Measurements from ENCODE around the gene AHNAK2. TPM values are rescaled to one million over a fixed set of nuclear protein-coding genes. Genes with fewer than 3 reads are reported as not detected.

AHNAK2 gene
- total RNA-seq, 1 donor from 2014 or later = 15.7 TPM

DNA sequence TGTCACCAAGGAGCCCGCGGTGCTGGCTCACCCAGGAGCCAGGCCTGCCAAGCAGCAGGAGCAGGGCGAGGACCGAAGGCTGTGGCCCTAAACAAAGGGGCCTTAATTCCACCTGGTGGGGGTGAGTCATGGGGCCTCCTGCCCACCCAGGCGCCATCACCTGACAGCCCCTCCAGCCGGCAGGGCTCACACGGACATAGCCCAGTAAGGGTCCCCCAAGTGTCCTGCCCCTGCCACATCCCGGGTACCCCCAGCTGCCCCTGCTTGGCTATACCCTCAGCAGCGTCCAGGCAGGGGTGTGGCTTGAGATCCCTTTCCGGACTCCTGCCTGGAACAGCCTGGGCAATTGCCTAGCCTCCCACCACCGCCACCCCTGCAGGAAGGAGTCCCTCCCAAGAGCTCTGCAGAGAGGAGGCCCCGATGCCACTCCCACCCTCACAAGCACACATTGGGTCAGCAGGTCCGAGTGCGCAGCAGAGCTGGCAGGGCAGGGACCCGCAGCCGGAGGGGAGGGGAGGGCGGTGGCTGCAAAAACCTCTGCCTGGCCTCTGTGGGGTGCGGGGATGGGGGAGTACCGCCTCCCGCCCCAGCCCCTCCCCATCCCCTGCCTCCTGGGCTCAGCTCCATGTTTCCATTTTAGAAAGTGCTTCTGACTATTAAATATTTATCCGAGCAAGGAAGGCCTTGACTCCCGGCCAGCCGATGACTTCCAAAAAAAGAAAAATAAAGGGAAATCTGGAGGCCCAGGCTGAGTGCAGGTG is 4.6 kb downstream of the AHNAK2 start:
- no peak for DNase-seq (ENCODE audit: low spot score)

DNA sequence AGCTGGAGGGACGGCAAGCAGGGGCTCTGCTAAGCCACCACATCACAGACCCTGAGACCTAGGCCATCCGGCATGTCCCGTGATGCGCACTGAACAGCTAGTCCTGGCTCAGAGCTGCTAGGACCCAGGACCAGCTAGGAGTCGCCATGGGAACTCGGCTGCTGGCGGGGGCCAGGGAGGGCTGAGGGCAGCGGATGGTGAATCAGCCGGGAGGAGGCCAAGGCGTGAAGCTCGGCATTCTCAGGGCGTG is 5.1 kb downstream of the AHNAK2 start:
- DNase-seq (ENCODE audit: low spot score) = peak; percentile 95

DNA sequence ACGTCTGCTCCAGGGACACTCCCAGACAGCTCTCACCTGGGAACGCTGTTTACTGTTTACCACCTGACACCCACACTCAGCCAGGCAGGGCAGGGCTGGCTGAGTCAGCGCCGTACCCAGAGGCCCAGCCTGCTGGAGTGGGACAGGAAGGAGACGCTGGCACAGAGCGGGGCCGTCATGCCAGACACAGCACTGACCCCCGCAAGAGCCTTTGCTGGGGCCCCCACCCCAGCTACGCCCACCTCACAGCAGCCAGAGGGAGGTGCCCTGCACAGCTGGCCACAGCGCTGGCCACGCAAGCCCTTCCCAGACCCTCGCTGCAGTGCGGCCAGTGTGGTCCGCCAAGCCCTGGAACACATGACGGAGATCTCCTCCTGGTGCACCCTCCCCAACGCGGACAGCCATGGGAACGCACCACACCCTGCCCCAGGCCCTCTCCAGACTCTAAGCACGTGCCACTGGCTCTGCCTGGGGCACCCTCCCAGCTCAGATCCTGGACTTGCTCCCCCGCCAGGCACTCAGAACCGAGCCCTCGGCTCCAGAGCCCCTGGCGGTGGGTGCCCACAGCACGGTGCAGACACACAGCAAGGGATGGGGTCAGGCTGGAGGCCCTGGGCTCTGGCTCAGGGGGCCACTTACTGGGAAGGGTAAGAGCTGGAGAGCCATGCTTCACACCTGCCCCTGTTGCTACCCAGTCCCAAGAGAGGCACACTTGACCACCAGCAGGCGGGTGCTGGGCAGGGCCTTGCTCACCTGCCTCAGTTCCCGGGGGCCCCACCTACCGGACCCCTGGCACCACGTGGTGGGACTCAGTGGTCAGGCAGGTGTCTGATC is 5.7 kb downstream of the AHNAK2 start:
- no peak for DNase-seq (ENCODE audit: low spot score)

DNA sequence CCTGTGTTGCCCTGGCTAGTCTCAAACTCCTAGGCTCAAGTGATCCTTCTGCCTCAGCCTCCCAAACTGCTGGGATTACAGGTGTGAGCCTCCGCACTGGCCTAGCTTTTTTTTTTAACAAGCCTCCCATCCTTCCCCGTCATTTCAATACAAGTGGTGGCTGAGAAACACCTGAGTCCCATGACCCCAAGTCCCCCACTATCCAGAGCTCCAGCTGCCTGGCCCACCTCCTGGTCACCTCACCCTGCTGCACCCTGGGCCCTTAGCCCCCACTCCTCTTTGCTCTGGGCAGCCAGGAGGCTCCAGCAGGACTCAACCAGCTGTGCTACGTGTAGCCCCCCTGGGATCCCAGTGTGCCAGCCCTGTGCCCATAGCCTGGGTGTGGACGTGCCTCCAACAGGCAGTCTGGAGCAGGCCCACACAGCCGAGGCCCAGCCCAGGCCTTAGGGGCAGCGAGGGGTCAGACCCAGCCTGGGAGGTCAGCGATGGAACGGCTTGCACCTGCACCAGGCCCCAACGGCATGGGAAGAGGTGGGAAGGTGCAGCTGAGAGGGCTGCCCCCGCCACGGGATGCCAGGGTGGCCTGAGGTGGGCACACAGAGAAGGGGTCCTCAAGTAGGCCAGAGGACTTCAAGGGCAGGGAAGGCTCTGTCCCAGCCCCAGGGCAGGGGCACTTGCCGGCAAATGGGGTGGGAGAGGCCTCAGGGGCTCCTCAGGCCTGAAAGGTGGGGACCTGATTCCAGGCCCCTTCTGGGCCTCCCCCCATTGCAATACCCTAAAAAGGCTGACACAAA is 6.5 kb downstream of the AHNAK2 start:
- no peak for DNase-seq (ENCODE audit: low spot score)

DNA sequence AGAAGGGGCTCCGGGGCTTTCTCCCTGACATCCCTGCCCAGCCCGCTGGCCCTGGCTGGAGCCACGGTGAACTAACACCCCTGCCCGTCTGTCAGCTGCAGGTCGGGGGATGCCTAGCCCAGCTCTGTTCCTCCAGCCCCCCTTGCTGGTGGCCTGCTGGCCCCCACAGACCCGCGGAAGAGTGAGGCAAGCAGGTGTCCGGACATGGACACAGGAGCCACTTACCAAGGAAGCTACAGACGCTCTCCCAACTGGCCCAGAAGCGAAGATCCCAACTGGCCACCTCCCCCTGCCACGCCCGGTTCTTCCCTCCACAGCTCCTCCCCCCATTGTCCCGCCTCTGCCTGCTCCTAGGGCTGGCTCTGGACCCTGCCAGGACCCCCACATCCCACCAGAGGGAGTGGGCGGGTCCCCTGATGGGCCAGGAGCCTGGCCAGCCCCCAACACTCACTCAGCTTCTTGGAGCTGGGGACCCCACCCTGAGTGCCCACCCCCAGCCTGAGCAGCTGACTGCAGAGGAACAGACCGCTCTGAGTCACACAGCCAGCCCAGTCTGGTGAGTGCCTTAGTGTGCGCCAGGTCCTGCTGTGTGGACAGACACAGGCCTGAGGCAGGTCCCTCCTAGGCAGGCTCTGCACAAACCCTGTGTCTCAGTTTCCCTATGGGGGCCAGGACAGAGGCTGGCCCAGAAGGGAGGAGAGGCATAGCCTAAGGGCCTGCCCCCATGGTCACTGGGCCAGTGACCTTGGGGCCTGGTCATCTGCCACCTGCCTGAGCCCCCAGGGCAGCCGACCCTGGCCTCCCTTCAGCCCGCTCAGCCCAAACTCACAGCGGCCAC is 7.7 kb downstream of the AHNAK2 start:
- DNase-seq (ENCODE audit: low spot score) = no peak

DNA sequence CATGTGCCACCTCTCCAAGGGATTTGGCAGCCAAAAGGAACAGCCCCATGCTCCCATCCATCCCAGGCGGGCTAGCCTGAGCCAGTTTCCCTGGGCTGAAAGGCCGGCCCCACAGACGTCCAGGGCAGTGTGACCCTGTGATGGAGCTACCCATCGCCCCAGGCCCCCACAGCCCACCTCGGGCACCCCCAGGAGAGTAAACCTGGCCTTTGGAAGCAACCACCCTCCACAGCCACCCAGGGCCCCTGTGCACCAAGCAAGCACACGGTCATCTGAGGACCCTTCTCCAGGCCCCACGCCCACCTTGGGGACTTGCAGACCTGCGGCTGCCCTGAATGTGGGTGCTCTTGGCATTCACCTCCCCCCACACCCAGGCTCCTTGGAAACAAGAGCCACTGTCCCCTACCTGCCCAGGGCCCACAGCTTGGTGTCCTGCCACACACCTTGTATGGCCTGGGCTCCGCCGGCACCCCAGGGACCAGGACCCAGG is 8.4 kb downstream of the AHNAK2 start:
- no peak for DNase-seq (ENCODE audit: low spot score)

DNA sequence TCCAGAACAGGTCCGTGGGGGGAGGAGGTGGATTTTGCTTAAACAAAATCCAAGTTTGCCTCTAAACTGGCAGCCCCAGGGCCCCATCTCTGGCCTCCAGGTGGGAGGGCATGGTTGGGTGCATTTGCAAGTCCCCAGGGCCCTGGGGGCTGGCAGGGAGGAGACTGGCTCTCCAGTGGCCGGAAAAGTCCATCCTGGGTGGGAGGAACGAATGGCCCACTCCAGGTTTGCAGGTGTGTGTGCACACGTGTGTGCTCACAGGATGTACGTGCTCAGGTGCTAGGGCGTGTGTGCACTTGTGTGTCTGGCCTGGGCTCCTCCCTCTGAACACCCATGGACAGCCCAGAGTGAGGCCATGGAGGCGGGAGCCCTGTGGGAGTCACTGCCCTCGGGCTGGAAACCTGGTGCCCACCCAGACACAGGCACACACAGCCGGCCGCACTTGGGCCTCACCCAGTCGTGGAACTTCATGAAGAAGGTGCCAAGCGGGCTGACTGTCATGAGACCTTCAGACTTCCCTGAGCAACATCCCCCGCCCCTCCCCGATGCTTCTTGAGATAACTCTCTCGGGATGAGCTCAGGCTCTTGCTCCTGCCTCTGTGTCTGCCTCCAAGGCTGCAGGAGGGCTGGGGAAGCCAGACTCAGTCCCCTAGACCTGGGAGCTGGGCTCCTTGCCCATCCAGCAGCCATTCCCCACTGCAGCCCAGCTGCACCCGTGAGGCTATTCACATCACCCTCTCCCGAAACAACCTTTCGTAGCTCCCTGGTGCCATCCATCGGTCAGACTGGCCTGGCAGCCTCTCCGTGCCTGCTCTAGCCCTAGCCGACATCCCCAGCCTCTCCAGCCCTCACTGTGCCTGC is 9.4 kb downstream of the AHNAK2 start:
- DNase-seq (ENCODE audit: low spot score) = no peak

DNA sequence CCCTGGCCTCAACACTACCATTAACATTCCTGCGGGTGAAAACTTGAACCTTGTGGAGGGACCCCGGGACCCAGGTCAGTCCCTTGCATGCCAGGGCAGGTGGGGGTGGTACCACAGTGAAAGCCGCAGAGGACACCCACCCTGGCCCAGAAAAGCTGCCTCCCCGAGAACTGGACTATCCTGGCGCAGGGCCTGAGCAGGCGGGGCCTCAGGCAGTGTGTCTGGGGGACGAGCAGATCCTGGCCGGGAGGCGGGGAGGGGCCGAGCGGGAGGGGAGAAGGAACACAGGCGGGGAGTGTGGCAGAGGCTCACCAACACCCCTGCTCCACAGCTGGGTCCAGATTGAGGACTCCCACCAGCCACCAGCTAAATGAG is 10.0 kb downstream of the AHNAK2 start:
- DNase-seq (ENCODE audit: low spot score) = no peak

DNA sequence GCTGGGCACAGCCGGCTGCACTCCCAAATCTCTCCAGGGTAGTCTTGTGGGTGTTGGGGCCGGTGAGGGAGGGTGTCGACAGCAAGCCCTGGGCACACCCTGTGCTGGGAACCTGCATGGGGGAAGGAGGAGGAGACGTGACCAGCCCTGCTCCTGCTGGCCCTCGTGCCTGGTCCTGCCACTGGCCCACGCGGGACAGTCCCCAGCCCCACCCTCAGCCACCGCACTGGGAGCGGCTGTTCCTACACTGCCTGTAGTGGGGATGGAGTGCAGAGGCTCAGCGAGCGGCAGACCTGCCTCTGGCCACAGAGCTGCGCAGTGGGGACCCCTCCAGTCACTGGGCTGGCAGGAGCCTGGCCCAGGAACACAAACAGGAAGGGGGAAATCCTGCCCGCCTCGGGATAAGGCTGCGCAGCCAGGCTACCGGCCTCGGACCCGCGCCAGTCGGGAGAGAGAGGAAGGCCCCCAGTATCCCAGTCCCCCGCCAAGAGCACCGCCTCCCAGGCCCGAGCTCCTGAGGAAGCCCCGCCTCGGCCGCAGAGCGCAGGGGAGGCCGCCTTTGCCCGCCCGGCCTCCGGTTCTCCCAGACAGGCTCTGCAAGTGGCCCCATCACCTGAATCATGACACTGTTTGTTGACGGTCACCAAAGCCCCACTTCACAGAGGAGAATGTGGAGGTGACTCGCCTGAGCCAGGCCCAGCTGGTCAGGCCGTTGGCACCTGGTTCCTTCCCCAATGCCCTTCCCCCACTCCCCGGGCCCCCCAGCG is 10.6 kb downstream of the AHNAK2 start:
- DNase-seq (ENCODE audit: low spot score) = no peak

DNA sequence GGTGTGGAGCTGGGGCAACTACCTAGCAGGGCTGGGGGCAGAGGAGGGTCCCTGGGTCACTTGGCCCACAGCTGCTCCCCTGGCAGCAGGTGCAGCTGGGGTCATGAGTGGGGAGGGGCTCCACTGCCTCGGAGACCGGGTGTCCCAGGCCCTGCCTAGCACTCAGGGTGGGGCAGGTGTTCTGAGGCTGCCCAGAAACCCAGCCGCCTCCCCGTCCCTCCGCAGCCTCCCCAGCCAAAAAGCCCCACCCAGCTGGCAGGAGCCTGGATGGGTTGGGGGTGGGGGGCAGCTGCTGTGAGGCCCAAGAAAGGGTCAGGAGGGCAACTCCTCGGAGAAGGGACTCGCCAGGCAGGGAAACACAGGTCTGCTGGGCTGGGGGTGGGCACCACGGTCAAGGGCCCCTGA is 11.2 kb downstream of the AHNAK2 start:
- DNase-seq (ENCODE audit: low spot score) = no peak

DNA sequence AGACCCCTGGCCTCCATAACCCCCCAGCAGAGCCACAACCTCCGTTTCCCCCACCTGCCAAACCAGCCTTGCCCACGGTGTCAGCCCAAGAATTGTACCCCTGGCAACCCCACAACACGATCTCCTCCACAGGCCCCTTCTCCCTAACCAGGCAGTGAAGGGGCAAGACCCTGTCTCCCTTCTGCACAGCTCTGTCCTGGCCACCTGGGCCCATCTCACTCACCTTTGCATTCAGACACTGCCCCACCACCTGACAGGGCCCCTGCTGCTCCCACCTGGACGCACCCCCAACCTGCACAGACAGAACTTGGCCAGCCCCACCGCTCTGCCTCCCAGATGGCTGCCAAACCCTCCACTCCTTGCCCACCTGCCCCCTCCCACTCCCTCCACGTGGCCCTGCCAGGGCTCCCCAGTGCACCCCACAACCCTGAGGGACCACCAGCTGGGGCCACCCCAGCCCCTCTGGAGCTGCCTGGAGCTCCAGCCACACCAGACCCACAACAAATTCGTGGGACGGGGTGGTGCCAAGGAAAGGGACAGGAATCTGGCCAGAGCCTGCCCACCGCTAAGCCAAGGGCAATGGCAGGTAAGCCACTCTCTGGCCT is 11.8 kb downstream of the AHNAK2 start:
- no peak for DNase-seq (ENCODE audit: low spot score)

DNA sequence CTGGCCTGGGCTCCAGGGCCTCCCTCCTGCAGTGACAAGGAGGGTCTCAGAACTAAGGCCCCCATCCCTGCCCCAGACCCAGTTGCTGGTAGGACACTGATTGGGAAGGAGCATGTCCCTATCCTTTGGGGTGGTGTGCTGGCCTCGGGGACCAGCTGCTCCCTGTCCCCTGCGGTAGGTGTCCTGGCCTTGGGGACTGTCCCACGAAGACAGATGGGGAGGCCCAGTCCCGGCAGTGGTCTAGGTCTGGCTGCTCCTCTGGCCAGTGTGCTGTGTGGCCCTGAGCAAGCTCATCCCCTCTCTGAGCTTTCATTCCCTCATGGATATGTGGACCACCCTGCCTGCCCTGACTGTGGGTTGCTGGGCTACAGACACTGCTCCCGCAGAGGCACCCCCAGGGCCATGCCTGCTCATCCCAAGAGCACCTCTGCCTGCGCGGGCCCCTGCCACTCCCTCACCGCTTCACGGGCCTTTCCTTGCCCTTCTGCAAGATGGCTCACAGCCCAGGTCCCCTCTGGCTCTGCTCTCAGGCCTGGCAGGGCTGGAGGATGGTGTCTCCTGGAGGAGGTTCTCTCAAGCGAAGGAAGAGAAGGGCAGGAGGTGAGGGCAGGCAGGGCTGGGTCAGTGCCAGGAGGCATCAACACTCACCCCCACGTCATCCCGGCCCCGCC is 12.5 kb downstream of the AHNAK2 start:
- no peak for DNase-seq (ENCODE audit: low spot score)

DNA sequence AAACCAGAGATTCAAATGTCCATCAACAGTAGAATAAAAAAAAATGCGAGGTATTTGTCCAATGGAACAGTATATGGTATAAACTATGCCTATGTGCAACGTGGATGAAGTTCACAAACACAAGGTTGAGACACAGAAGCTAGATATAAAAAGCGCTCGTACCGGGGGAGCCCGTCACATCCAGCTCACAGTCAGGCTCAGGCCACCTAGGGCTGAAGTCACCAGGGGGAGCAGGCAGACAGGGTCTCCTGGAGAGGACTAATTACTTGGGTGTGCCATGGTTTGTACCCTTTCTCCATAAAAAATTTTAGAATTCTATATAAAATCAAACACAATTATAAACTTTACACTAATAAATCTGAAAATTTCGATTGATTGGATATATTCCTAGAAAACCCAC is 13.6 kb downstream of the AHNAK2 start:
- no peak for DNase-seq (ENCODE audit: low spot score)

DNA sequence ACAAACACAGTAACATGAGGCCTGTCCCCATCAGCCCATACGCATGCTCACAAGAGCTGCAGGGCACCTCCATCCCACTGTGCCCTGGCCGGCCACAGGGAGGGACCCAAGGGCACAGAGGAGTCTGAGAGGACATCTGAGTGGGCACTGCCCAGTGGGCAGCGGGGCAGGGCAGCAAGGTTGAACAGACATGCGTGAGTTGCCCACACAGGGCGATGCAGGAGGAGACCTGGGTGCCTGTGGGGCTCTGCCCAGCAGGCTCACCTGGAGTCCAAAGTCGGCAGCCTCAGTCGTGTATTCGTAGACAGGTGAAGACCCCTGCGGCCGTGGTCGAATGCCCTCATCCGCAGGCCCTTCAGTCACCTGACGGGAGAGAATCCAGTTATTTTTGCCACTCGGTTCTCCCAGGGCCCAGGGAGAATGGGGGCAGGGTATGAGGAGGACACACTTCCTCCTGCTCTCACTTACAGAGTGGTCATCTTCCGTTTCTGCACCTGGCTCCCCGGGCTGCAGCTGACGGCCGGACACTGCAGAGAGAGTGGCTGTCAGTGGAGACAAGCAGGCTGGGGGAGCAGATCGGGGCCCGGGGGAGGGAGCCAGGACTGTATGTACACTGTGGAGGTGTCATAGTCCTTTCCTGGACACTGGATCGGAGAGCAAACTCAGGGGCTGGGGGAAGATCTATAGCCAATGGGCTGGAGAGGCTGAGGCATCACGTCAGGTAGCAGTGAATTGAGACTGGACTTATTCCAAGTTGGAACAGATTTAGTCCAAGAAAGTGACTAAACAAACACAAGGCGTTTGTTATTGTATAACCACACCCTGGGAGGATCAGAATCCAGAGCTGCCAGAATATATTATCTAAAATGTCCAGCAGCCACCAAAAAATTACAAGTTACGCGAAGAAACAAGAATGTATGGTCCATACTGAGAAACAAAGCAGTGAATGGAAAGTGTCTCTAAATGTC is 20.7 kb downstream of the AHNAK2 start:
- DNase-seq (ENCODE audit: low spot score) = no peak

DNA sequence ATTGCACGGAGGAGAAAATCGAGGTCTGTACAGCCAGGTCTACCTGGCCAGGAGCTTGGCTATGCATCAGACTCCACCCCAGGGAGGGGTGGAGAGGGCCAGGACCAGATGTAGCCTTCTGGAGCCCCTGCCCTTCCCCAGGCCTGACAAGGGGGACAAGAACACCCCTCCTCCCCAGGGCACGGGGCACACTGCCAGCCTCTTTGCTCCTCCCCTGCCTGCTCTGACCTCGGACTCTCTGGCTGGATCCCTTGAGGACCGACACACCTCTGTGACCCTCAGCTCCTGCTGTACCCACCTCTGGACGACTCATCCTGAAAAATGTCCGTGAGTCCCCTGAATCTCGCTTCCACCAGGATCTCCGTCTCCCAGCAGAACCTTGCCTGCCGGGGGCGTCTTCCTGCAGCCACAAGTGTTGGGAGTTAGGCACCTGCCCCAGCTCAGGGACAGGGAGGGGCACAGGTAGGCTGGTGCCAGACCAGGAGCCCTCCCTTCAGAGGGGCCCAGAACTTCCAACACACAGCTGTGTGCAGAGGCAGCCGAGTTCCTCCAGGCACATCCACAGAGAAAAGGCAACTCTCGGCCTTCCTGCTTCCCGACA is 21.8 kb downstream of the AHNAK2 start:
- no peak for DNase-seq (ENCODE audit: low spot score)

DNA sequence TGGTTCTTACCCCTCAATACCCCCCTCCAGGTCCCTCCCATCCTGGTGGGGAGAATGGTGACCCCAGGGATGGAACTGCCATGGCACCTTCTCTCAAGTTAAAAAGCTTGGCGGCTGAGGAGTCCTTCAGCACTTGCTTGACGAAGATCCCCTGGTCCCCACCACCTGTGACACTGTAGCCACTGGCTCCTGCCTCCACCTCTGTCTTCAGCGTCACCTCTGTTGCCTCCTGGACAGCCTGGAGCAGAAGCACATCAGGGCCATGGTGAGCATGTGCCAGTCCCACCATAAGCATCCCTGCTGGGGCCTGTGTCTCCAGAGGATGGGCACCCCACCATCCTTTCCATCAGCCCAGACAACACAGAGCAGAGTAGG is 22.8 kb downstream of the AHNAK2 start:
- no peak for DNase-seq (ENCODE audit: low spot score)
